Muscle of leg (tissue), 11 donors: ENCODE measurements around the gene SLC9A3. TPM values are rescaled to one million over a fixed set of nuclear protein-coding genes. Genes with fewer than 3 reads are reported as not detected.

ENCODE experiments used
- DNase-seq: peaks from one replicate; pipeline ENCODE4 v3.0.0; 2013
- H3K27ac ChIP-seq: one replicate; pipeline ENCODE4 v1.5.1; 2013; ENCODE audit warnings: mild to moderate bottlenecking, low read length, control low read depth
- H3K27me3 ChIP-seq: one replicate; pipeline ENCODE4 v1.6.1; 2013; ENCODE audit warnings: low read length; ENCODE audit not compliant: control insufficient read depth, insufficient read depth
- H3K36me3 ChIP-seq: one replicate; pipeline ENCODE4 v1.6.1; 2013; ENCODE audit warnings: low read length; ENCODE audit not compliant: control insufficient read depth, insufficient read depth
- H3K4me1 ChIP-seq: one replicate; pipeline ENCODE4 v1.6.1; 2013; ENCODE audit warnings: low read length; ENCODE audit not compliant: control insufficient read depth, insufficient read depth
- H3K4me3 ChIP-seq: one replicate; pipeline ENCODE4 v1.5.1; 2013; ENCODE audit warnings: low read length, control low read depth
- H3K9me3 ChIP-seq: replicated peaks from 2 replicates; pipeline ENCODE4 v1.6.1; 2013; ENCODE audit warnings: low read depth, low read length; ENCODE audit not compliant: control insufficient read depth
- WGBS: methylation state at CpG from one replicate; pipeline ENCODE4 v1.1.5; 2013; ENCODE audit warnings: missing lambda C conversion rate; ENCODE audit not compliant: insufficient coverage; 5-methylcytosine and 5-hydroxymethylcytosine counted together
- polyA plus RNA-seq, 8 donors: library from polyadenylated mRNA; unstranded; fragments of 120-200 nt; gene quantifications; one replicate each; pipeline versions ENCODE4 v1.2.1 to v1.2.3, GENCODE V29; 2013; ENCODE audit warnings: inconsistent platforms in 1 of 8, low replicate concordance in 1 of 8; ENCODE audit not compliant: insufficient read length in 8 of 8, insufficient read depth in 1 of 8
- total RNA-seq: library from RNA; stranded (reverse); fragments of 120-200 nt; gene quantifications from one replicate; pipeline ENCODE4 v1.2.4, GENCODE V29; 2013

The SLC9A3 gene
- total and polyA plus RNA-seq, 9 donors, result 1.2 to 8.2 (median 2.4) TPM

DNA sequence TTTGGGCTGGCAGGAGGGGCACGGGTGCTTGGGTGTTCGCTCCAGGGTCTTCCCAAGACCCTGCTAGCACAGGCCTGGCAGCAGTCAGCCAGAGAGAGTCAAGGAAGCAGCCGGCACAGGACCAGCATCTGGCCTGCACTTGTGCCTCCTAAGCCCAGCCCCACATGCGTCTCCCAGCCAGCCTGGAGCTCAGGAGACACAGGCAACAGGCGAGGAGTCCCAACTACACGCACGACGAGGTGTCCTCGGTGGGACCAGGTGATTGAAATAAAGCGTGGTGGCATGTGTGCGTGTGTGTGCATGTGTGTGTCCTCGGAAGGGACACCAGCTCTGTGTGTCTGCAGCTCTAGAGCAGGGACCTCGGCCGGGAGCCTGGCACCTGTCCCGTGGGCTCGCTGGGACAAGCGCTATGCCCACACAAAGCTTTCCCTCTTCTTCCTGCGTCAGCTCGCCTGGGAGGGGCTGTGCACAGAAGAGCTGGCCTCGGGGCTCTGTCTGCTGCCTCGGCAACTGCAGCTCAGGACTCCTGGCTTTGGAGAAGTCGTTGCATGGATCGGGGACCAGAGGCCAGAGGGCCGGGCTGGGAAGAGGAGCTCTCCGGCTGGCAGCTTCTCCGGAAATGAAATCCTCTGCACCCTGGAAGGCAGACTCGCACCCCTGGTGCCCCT lies 14.7 kb upstream of the SLC9A3 start:
- H3K9me3 ChIP-seq, result no peaks in the 10 kb centered on the region
- H3K27me3 ChIP-seq, result peaks cover 48% of the 10 kb centered on the region
- peaks cover 10% of the 10 kb centered on the region for H3K4me1 ChIP-seq
- no peaks in the 10 kb centered on the region for H3K36me3 ChIP-seq
- H3K27ac ChIP-seq, result no peak overlapping the region
- no peak overlapping the region for H3K4me3 ChIP-seq
- DNase-seq, result no peak
- WGBS, result 51% methylated on average over 23 of the region's 27 CpGs

DNA sequence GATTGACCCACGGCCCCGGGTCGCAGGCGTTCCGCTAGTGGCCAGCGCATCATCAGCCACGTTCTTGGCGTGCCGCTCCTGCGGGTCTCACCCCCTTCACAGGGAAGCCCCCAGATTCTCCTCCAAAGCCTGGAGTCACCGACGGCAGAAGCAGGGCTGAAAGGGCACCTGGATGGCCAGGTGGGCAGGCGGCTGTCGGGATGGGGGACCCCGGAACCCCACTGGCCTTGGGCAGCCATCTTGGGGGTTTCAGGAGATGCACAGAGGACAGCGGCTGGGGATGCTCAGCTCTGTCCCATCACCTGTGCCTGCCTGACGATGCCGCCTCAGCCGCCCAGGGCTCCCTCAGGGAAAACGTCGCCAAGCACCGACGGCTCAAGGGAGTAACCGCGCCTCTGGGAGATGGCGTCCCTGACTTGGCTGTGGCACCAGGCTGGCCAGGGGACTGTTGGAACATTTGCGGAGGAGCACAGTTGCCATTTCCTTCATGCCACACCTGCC lies 14.1 kb upstream of the SLC9A3 start:
- Histone ChIP-seq H3K9me3 (no peaks in the 10 kb centered on the region), H3K4me3 (no peak overlapping the region), H3K36me3 (no peaks in the 10 kb centered on the region), H3K27ac (no peak overlapping the region), H3K4me1 (peaks cover 16% of the 10 kb centered on the region), H3K27me3 (peaks cover 53% of the 10 kb centered on the region)
- DNase-seq, result no peak
- 91% methylated on average over 24 of the region's 27 CpGs for WGBS

DNA sequence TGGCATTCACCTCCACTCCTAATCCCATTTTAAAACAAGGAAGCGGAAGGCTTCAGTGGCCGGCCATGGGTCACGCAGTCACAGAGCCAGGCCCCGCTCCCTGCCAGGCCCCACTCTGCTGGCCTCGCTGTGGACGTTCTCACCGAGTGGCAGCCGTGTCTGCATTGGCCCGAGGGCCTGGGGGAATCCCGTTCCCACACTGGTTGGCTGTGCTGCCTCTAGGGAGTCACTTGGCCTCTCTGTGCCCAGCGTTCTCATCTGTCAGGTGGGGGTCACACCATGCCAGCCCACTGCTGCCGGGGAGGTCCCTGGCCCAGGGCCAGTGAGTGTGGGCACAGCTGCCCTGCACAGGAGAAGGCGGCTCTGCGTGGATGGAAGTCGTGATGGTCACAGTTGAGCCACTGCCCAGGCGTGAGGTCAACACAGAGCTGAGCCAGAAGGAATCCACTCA lies 13.4 kb upstream of the SLC9A3 start:
- Histone ChIP-seq H3K4me3 (no peak overlapping the region), H3K9me3 (no peaks in the 10 kb centered on the region), H3K27ac (no peak overlapping the region), H3K27me3 (peaks cover 57% of the 10 kb centered on the region), H3K36me3 (no peaks in the 10 kb centered on the region), H3K4me1 (peaks cover 22% of the 10 kb centered on the region)
- 85% methylated on average over 15 of the region's 16 CpGs for WGBS
- DNase-seq, result no peak

DNA sequence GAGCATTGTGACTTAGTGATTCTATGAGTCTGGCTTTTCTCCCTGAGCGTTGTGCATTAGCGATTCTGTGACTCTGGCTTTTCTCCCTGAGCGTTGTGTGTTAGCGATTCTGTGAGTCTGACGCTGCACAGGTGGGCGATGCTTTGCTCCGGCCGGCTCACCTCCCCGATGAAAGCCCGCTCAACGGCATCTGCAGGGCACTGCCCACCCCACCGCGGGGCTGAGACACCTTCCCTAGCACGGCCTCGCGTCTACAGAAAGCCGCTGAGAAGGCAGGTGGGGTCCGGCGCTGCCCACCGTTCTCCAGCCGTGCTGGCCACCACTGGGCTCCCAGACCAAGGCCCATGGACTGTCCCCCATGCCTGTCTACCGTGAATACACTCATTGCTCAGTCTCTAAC lies 12.8 kb upstream of the SLC9A3 start:
- Histone ChIP-seq H3K27me3 (peaks cover 57% of the 10 kb centered on the region), H3K9me3 (no peaks in the 10 kb centered on the region), H3K4me1 (peaks cover 27% of the 10 kb centered on the region), H3K27ac (no peak overlapping the region), H3K36me3 (no peaks in the 10 kb centered on the region), H3K4me3 (no peak overlapping the region)
- DNase-seq, result no peak
- WGBS, result 73% methylated on average over 21 of the region's 22 CpGs

GRCh38 chr5:535846-536698 lies 11.8 kb upstream of the SLC9A3 start:
- Histone ChIP-seq H3K36me3 (no peaks in the 10 kb centered on the region), H3K27me3 (peaks cover 62% of the 10 kb centered on the region), H3K9me3 (no peaks in the 10 kb centered on the region), H3K4me1 (peaks cover 37% of the 10 kb centered on the region), H3K4me3 (no peak overlapping the region), H3K27ac (no peak overlapping the region)
- no peak for DNase-seq
- WGBS, result 59% methylated on average over 16 of the region's 27 CpGs

DNA sequence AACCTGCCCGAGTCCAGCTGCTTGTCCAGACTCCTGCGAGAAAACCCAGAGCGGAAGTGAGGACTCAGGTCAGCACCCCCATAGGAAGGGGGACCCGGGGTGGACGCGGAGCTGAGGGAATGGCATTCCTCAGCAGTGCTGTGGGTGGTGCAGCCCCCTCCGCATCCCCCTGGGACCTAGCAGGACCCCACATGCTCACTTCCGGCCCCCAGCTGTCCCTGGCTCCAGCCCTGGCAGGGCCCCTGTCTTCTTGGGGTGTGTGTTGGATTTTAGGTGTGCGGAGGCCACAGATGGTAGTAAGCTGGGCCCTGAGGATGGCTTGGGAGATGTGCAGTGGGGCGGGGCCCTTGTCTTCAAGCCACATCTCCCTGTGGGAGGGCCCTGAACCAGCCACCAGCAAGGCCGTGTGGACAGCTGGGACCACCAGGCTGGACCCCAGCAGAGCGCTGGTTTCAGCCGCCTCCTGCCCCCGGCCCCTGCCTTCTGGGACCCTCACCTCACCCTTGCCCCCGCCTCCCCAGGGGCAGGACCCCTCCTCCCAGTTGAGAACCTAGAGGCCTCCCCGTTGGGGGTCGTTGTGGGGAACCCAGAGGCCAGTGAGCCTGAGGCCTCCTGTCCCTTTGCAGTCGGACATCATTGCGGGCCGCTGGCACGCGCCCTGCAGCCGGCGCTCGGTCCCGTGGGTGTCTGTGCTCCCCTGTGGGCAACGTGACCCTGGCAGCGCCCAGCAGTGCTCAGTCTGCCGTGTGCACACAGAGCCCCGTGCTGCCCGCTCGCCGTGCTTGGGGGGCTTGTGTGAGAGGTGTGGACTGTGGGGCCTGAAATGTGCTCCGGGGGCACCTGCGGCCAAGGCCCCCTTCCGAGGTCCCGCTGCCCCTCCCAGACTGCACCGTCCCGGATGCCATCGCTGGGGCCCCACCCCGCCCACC lies 10.8 kb upstream of the SLC9A3 start:
- no peak overlapping the region for H3K27ac ChIP-seq
- no peaks in the 10 kb centered on the region for H3K36me3 ChIP-seq
- peaks cover 38% of the 10 kb centered on the region for H3K4me1 ChIP-seq
- no peak overlapping the region for H3K4me3 ChIP-seq
- no peaks in the 10 kb centered on the region for H3K9me3 ChIP-seq
- peaks cover 62% of the 10 kb centered on the region for H3K27me3 ChIP-seq
- WGBS, result 84% methylated on average over 28 of the region's 41 CpGs
- DNase-seq, result no peak

DNA sequence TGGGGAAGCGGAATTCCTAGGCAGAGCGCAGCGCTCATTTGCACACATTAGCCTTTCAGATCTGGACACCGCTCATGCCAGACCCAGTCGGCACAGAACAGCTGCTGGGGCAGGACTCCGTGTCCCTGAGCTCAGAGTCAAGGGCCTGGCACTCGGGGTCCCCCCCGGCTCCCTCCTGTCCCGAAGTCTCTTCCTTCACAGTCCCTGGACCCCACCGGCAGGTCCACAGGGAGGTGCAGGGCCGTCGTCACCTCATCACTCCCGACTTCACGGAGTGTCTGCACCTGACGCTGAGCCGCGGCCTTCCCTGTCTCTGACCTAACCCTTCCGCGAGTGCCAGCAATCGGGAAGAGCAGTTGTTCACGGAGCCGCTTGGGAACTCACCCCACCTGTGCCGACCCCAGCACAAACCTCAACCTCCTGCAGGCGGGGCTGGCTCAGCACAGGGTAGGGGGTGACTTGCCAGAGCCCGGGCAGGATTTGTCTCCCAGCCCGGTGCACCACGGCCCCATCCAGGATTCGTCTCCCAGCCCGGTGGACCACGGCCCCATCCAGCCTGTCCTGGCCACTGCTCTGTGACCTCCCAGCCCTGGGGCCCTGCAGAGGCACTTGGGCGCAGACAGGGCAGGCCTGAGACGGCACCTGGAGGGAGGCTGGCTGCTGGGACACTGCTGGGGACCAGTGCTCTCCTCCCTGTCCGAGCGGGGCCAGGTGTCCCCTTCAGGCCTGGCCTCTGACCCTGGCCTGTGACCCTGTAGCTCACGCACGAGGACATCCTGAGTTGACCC lies 9.9 kb upstream of the SLC9A3 start:
- no peak for DNase-seq
- Histone ChIP-seq H3K9me3 (no peaks in the 10 kb centered on the region), H3K4me3 (no peak overlapping the region), H3K27me3 (peaks cover 56% of the 10 kb centered on the region), H3K27ac (no peak overlapping the region), H3K4me1 (peaks cover 32% of the 10 kb centered on the region), H3K36me3 (no peaks in the 10 kb centered on the region)
- WGBS, result 50% methylated on average over 36 of the region's 36 CpGs

- WGBS, result 50% methylated on average over 16 of the region's 24 CpGs
- Histone ChIP-seq H3K27ac (no peak overlapping the region), H3K27me3 (peaks cover 55% of the 10 kb centered on the region), H3K36me3 (no peaks in the 10 kb centered on the region), H3K4me1 (peaks cover 29% of the 10 kb centered on the region), H3K9me3 (no peaks in the 10 kb centered on the region), H3K4me3 (no peak overlapping the region)
- no peak for DNase-seq
These were observed 9.2 kb upstream of the SLC9A3 start for GRCh38 chr5:533243-533954.
